ENCODE results near the gene HIP1R. TPM values are rescaled to one million over a fixed set of nuclear protein-coding genes. Genes with fewer than 3 reads are reported as not detected.

The HIP1R gene
- total RNA-seq, 1 donor from 2014 or later: 117 TPM

DNA sequence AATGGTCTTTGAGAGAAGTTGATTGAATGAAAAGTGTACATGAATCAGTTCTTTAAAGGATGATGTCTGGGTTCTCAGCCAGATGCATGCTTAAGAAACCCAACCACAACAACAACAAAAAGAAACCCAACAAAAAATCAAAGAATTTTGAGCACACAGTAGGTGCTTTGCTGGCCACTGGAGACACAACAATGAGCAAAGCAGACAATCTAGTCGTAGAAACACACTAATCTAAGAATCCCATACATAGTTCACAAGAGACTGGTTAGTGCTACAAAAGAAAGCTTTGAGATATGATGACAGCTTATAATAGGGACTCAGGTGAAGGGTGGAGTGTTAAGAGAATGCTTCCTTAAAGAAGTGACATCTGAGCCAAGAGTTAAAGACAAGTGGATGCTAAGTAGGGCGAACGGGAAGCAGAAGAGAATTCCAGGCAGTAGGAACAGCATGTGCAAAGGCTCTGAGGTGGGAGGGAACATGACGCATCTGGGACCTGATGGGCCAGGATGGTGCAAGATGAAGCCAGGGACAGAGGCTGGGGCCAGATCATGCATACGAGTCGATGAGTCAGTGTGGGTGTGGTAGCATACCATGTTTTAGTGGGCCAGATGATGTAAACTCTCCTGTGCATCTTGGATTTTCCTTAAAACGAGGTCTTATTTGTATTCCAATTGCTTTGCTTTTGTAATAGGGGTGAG is 4.6 kb upstream of the HIP1R start:
- H3K27me3 Mint-ChIP-seq (ENCODE audit: unreplicated experiment): peaks cover 11% of the 10 kb centered on the region
- no peak for TF ChIP-seq CTCF (IDR thresholded peaks at IDR 0.05; ENCODE audit: unreplicated experiment)
- no peak overlapping the region for H3K4me3 Mint-ChIP-seq (ENCODE audit: unreplicated experiment)
- no peak for DNase-seq (ENCODE audit: low spot score)
- peaks cover 12% of the 10 kb centered on the region for H3K36me3 Mint-ChIP-seq (ENCODE audit: low read depth, unreplicated experiment)
- H3K4me1 Mint-ChIP-seq (ENCODE audit: unreplicated experiment): peaks cover 10% of the 10 kb centered on the region
- H3K9me3 Mint-ChIP-seq (ENCODE audit: unreplicated experiment): no peaks in the 10 kb centered on the region
- no peak overlapping the region for H3K27ac Mint-ChIP-seq (ENCODE audit: unreplicated experiment)

DNA sequence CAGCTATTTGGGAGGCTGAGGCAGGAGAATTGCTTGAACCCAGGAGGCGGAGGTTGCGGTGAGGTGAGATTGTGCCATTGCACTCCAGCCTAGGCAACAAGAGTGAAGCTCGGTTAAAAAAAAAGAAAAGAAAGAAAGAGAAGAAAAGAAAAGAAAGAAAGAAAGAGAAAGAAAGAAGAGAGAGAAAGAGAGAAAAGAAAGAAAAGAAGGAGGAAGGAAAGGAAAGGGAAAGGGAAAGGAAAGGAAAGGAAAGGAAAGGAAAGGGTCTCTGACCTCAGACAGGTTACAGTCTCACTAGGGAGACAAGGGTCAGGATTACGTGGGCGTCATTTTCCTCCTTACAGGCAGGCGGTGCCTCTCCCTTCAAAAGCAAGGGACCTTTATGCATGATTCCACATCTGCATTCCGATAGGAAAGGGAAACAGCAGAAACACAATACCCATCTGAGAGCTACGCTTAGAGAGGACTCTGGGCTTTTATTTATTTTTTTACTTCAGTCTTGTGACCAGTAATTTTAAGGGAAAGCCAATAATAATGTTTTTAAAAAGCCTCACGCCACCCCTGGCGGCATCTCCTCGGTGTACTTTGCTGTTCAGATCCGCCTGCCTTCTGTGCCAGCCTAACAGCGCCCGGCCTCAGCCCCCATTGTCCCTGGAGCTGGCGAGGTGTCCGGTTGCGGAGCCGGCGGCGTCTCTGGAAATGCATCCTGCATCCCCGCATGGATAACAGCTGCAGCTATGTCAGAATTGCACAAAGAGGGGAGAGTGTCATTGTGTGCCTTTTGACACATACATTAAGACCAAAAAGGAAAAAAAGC is 945 bp upstream of the HIP1R start:
- H3K27ac Mint-ChIP-seq (ENCODE audit: unreplicated experiment): peak overlapping the region; percentile 98
- peak; percentile 80 for DNase-seq (ENCODE audit: low spot score)
- H3K9me3 Mint-ChIP-seq (ENCODE audit: unreplicated experiment): no peaks in the 10 kb centered on the region
- peak overlapping the region; percentile 98 for H3K4me3 Mint-ChIP-seq (ENCODE audit: unreplicated experiment)
- peaks cover 20% of the 10 kb centered on the region for H3K27me3 Mint-ChIP-seq (ENCODE audit: unreplicated experiment)
- H3K4me1 Mint-ChIP-seq (ENCODE audit: unreplicated experiment): peaks cover 35% of the 10 kb centered on the region
- peaks cover 36% of the 10 kb centered on the region for H3K36me3 Mint-ChIP-seq (ENCODE audit: low read depth, unreplicated experiment)
- TF ChIP-seq CTCF (IDR thresholded peaks at IDR 0.05; ENCODE audit: unreplicated experiment): no peak

DNA sequence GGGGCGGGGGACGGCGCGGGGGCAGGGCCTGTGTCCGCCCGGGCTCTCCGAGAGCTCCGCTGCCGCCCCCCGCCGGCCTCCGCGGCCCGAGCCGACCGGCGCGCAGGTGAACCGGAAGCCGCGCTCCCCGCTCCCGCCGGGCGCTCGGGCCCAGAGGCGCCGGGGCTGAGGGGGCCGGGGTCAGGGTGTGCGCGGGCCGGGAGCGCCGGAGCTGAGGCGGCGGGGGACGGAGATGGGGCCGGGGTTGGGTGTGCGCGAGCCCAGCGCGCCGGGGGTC is 431 bp downstream of the HIP1R start:
- H3K4me1 Mint-ChIP-seq (ENCODE audit: unreplicated experiment): peaks cover 38% of the 10 kb centered on the region
- no peaks in the 10 kb centered on the region for H3K9me3 Mint-ChIP-seq (ENCODE audit: unreplicated experiment)
- H3K36me3 Mint-ChIP-seq (ENCODE audit: low read depth, unreplicated experiment): peaks cover 44% of the 10 kb centered on the region
- no peak for DNase-seq (ENCODE audit: low spot score)
- H3K4me3 Mint-ChIP-seq (ENCODE audit: unreplicated experiment): peak overlapping the region; percentile 96
- peaks cover 24% of the 10 kb centered on the region for H3K27me3 Mint-ChIP-seq (ENCODE audit: unreplicated experiment)
- no peak overlapping the region for H3K27ac Mint-ChIP-seq (ENCODE audit: unreplicated experiment)
- no peak for TF ChIP-seq CTCF (IDR thresholded peaks at IDR 0.05; ENCODE audit: unreplicated experiment)

- Mint-ChIP-seq H3K4me3 (ENCODE audit: unreplicated experiment) (peak overlapping the region; percentile 96), H3K27me3 (ENCODE audit: unreplicated experiment) (peaks cover 26% of the 10 kb centered on the region), H3K36me3 (ENCODE audit: low read depth, unreplicated experiment) (peaks cover 46% of the 10 kb centered on the region), H3K4me1 (ENCODE audit: unreplicated experiment) (peaks cover 41% of the 10 kb centered on the region), H3K9me3 (ENCODE audit: unreplicated experiment) (no peaks in the 10 kb centered on the region), H3K27ac (ENCODE audit: unreplicated experiment) (peak overlapping the region; percentile 91)
- DNase-seq (ENCODE audit: low spot score): peak; percentile 43
- no peak for TF ChIP-seq CTCF (IDR thresholded peaks at IDR 0.05; ENCODE audit: unreplicated experiment)
Observed at GRCh38 chr12:122836027-122836921, 1.0 kb downstream of the HIP1R start.
